ENCODE measurements around the gene COL20A1.

COL20A1 gene

GRCh38 chr20:63346131-63347080 is 53.4 kb downstream of the COL20A1 start:
- no peak for DNase-seq (ENCODE audit: extremely low read depth in 1 of 2, low read depth in 1 of 2)

GRCh38 chr20:63347081-63347741 is 54.2 kb downstream of the COL20A1 start:
- no peak for DNase-seq (ENCODE audit: extremely low read depth in 1 of 2, low read depth in 1 of 2)

DNA sequence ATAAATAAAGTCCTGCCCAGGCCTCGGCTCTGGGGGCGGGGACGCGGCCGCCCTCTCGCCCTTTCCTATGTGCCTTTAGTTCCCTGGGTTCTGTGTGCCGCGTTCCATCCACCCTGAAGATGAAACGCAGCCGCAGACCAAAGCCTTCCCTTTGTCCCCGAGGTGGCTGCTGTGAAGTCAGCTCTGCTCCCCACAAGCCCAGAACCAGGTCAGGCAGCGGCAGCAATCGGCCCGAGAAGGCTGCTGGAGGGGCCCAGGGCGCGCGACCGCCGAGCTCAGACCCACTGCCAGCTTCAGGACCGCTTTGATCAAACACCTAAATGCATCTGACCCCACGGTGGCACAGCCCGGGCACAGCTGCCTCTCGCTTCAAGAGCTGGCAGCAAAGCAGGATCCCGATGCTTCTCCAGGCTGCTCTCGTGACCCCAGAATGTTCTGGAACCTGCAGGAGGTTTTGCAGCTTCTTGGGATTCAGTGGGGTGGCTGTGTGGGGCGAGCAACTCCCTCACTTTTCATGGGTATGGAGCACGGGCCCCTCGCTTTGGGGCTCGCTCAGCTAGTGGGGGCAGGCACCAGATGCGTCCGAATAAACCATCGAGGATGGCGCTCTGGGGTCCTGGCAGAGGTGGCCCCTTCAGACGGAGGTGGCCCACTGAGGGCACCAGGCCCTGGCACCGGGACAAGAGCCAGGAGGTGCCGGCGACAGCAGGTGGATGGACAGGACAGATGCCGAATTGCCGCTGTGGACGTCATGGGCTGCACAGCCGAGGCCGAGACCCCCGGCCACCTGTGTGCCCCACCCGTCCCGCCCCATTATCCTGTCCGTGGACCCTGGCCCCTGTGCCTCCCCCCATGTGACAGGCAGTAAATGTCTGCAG is 55.2 kb downstream of the COL20A1 start:
- DNase-seq (ENCODE audit: extremely low read depth in 1 of 2, low read depth in 1 of 2), result no peak

- no peak for DNase-seq (ENCODE audit: extremely low read depth in 1 of 2, low read depth in 1 of 2)
Measured at GRCh38 chr20:63348828-63349515, 56.0 kb downstream of the COL20A1 start.

DNA sequence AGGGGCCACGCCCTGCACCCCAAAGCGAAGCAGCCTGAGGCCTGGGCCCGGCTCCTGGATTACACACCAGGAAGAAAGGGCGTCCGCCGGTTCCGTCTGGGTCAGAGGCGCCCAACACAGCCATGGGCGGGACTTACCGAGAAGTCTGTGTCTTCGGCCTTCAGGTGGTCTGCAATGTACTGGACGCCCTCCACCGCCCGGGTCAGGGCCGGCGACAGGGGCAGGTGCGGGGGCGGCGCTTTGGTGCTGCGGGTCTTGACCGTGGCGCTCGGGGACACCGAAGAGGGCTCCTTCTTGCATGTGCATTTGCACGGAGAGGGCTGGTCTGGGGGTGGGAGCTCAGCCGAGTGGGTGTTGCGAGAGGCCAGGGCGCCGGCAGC is 56.5 kb downstream of the COL20A1 start:
- DNase-seq (ENCODE audit: extremely low read depth in 1 of 2, low read depth in 1 of 2), result no peak

DNA sequence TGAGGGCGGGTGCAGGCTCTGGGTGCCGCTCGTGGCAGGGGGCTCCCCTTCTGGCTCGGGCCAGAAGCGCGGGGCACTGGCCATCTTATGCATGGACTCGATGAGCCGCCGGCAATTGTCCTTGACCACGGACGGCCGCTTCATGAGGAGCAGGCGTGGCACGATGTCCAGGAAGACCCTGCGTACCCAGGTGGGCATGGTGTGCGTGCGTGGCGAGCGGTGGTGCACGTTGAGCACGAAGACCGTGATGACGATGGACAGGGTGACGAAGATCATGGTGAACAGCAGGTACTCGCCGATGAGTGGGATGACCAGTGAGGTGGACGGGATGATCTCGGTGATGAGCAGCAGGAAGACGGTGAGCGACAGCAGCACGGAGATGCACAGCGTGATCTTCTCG is 57.2 kb downstream of the COL20A1 start:
- no peak for DNase-seq (ENCODE audit: extremely low read depth in 1 of 2, low read depth in 1 of 2)

DNA sequence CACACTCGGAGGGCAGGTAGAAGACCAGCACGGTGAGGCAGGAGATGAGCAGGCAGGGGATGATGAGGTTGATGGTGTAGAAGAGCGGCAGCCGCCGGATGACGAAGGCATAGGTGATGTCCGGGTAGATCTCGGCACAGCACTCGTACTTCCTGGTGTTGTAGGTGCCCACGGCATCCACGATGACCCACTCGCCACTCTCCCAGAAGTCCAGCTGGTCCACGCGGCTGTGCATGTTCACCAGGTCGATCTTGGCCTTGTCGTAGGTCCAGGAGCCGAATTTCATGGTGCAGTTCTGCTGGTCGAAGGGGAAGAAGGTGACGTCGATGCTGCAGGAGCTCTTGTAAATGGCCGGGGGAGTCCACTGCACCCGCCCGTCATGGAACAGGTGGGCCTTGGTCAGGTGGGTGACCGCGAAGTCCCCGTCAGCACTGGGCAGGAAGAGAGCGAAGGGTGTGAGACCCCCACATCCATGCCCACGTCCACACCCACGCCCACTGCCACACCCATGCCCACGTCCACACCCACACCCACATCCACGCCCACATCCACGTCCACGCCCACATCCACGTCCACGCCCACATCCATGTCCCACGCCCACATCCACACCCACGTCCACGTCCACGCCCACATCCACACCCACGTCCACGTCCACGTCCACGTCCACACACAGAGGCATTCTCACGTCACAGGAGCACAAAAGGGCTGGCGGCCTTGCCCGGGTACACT is 57.8 kb downstream of the COL20A1 start:
- no peak for DNase-seq (ENCODE audit: extremely low read depth in 1 of 2, low read depth in 1 of 2)

GRCh38 chr20:63351326-63351700 is 58.3 kb downstream of the COL20A1 start:
- no peak for DNase-seq (ENCODE audit: extremely low read depth in 1 of 2, low read depth in 1 of 2)

GRCh38 chr20:63351811-63352591 is 59.0 kb downstream of the COL20A1 start:
- DNase-seq (ENCODE audit: extremely low read depth in 1 of 2, low read depth in 1 of 2), result no peak

DNA sequence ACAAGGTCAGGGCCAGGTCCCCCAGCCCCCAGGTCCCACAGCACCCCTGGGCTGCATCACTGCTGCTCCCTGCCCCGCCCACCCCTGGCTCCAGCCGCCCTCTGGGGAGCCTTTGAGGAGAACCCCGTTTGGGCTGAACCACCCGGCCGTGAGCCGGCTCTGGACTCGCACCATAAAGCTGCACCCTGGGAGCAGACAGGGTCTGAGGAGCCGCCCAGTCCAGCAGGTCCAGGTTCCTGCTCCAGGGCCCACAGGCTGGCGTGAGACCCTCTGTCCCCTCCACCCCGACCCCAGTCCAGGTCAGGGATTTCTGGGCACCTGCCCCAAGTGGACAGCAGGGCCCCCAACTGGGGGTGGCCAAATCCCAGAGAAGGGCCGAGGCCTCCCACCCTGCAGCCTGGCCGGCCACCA is 59.8 kb downstream of the COL20A1 start:
- DNase-seq (ENCODE audit: extremely low read depth in 1 of 2, low read depth in 1 of 2), result no peak

GRCh38 chr20:63354636-63355350 is 61.8 kb downstream of the COL20A1 start:
- no peak for DNase-seq (ENCODE audit: extremely low read depth in 1 of 2, low read depth in 1 of 2)

GRCh38 chr20:63355781-63356295 is 62.9 kb downstream of the COL20A1 start:
- DNase-seq (ENCODE audit: extremely low read depth in 1 of 2, low read depth in 1 of 2), result no peak

- DNase-seq (ENCODE audit: extremely low read depth in 1 of 2, low read depth in 1 of 2), result no peak
Measured at GRCh38 chr20:63356511-63356910, 63.5 kb downstream of the COL20A1 start.

GRCh38 chr20:63356931-63357879 is 64.2 kb downstream of the COL20A1 start:
- no peak for DNase-seq (ENCODE audit: extremely low read depth in 1 of 2, low read depth in 1 of 2)

DNA sequence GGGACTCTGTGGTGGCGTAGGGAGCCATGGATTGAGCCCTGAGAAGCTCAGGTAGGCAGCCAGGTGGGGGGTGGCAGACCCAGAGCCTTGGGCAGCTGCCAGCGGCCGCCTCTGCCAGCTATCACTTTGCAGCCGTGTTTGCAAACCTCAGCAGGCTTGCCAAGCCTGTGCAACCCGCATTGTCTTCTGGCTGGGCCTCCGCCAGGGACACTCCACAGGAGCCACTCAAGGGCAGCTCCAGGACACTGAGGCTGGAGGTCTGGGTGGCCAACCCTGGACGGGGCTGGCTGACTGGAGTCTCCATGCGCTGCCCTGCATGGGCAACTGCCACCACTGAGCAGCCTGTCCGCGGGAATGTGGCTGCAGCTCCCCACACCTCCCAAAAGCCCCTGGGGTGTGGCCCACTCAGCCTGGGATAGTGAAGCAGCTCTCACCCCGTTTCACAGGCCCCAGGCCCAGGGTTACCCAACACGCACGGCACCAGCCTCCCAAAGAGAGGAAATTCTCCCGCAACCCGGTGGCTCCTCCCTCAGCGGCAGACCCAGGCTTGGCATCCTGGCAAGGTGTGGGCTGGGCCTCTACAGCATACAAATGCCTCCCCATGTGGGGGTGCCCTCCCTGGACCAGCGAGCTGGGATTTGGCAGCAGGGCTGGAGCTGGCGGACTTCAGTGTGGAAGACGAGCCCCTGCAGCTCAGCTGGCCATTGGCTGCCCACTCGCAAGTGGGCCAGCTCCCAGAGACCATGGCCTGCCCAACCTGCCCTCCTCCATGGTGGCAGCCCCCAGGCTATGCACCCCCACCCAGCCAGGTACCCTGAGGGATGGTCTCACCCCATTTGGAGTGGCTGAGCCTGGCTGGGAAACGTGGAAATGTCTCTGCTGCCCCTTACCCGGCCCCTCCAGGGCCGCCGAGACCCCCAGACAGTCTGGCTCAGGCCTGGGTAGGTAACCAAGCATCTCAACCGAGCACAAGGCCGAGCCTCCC is 65.2 kb downstream of the COL20A1 start:
- no peak for DNase-seq (ENCODE audit: extremely low read depth in 1 of 2, low read depth in 1 of 2)
